ENCODE results near the gene SERPINI1.

SERPINI1 gene

DNA sequence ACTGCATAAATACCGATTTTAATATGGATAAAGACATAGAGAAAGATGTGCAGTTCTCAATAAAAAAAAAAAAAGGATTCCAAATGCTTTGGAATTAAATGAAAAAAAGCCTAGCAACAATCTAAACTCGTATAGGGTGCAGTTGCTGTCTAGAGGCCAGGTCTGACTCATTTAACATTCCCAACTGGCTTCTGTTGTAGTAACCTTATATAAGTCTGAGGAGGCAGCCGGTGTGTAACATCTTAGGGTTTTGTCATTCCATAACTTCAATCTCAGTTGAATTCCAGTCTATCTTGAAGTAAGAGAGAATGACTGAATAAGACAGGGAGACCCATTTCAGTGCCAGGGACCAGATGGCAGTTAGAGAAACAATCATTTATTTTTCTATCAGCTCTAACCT is 7.3 kb upstream of the SERPINI1 start:
- no peak for DNase-seq (ENCODE audit: low spot score in 2 of 2)
- peaks cover 42% of the 10 kb centered on the region for H3K4me1 Mint-ChIP-seq
- peaks cover 27% of the 10 kb centered on the region for H3K36me3 Mint-ChIP-seq

DNA sequence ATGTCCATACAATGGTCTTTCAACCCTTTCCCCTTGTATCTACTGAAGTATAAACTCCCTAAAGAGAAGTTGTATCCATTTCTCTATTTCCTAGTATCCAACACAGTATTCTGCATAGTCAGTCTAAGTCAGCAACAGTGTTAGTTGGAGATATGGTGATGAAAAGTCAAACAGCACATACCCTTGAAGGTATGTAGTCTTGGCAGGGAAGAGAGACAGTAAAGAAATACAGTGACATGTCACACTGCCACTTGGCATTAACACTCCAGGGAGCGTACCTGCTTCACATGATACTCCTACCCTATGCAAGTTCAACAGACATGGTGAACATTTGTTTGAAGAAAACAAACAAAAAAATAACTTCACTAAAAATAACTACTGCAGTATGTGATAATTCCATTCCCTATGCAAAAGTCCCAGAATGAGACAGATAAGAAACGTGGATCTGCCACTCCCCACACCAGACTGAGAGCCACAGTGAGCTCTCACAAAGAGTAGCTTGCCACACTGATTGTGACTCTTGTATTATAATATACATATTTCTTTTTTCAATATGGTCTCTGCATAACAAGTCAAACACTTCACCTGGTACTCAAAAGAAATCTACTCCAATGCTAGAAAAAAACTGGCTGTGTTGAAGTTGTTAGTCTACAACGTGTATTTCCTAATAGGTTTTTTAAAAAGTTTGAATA is 6.7 kb upstream of the SERPINI1 start:
- Mint-ChIP-seq H3K27ac (no peak overlapping the region), H3K36me3 (peaks cover 27% of the 10 kb centered on the region), H3K9me3 (no peaks in the 10 kb centered on the region), H3K4me3 (no peak overlapping the region), H3K4me1 (peaks cover 38% of the 10 kb centered on the region)
- DNase-seq (ENCODE audit: low spot score in 2 of 2), result no peak
- no peak for ATAC-seq

More for the DNA sequence above, 7.3 kb upstream of the SERPINI1 start:
- no peak overlapping the region for H3K4me3 Mint-ChIP-seq
- ATAC-seq, result no peak
- no peaks in the 10 kb centered on the region for H3K9me3 Mint-ChIP-seq
- H3K27ac Mint-ChIP-seq, result no peak overlapping the region

DNA sequence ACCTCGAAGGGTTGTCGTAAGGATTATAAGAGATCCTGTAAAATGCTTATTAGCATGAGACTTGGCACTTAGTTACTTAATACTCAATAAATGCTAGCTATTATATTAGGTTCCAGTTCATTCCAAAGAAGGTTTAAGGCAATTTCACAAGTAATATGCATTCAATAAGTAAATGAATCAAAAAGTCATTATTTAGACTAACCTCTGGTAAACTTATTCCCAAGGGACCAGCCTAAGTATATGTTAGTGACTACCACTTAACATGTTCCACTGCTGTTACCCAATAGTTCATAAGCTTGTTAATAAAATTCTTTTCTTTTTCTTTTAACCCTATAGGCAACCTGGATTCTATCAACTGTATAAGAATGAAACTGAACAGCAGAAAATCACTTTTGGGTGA is 5.9 kb upstream of the SERPINI1 start:
- H3K27ac Mint-ChIP-seq, result no peak overlapping the region
- DNase-seq (ENCODE audit: low spot score in 2 of 2) (no peak), ATAC-seq (no peak)
- H3K4me3 Mint-ChIP-seq, result no peak overlapping the region
- H3K4me1 Mint-ChIP-seq, result peaks cover 31% of the 10 kb centered on the region
- no peaks in the 10 kb centered on the region for H3K9me3 Mint-ChIP-seq
- H3K36me3 Mint-ChIP-seq, result peaks cover 22% of the 10 kb centered on the region

DNA sequence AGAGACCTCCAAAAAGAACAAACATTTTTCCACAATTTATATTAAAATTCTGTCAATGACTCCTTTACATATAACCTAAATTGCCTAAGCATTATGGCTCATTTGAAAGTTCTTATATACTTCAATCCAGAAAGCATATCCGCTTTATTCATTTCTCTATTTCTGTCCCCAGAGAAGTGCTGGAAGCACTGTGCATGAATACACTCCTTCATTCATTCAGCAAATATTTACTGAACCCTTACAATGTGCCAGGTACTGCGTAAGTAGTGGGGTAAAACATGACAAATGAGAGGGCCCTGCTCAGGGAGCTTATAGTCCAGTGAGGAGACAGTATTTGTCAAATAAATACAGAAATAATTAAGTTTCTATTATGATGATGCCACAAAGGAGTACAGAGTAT is 4.1 kb upstream of the SERPINI1 start:
- DNase-seq (ENCODE audit: low spot score in 2 of 2), result no peak
- Mint-ChIP-seq H3K27ac (no peak overlapping the region), H3K36me3 (peaks cover 9% of the 10 kb centered on the region), H3K4me3 (no peak overlapping the region), H3K9me3 (no peaks in the 10 kb centered on the region), H3K4me1 (peaks cover 35% of the 10 kb centered on the region)
- ATAC-seq, result no peak

DNA sequence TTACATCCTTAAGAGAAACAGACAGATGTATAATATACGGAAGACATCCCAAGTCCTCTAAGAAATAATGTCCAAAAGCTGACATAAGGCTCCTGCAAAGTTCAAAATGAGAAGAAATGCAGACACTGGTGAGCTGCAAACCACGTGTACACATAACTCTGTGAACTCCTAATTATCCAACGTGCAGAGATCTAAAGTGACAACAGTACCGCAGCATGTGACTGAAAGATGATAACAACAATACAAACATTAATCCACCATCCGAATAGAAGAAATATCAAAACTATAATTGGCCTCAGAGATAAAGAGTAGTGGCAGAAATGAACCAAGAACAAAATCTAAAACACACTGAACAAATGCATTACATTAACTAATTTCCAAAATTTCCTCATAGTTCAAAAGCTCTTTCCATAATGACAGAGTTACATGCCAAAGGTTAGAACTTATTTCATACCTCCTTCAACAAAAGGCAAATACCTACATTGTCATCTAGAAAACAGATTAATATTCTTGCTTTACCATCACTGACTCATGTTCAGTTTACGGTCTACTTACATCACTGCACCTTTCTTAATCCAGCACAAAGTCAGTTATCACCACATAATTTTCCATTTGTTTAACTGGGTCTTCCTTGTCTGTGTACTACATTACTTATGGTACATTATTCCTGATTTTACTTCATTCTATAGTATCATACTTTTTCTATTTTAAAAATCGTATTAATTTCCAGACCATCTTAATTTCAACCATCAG is 3.0 kb upstream of the SERPINI1 start:
- Mint-ChIP-seq H3K4me3 (no peak overlapping the region), H3K27ac (no peak overlapping the region), H3K4me1 (peaks cover 42% of the 10 kb centered on the region), H3K36me3 (peaks cover 9% of the 10 kb centered on the region), H3K9me3 (no peaks in the 10 kb centered on the region)
- ATAC-seq (no peak), DNase-seq (ENCODE audit: low spot score in 2 of 2) (no peak)

DNA sequence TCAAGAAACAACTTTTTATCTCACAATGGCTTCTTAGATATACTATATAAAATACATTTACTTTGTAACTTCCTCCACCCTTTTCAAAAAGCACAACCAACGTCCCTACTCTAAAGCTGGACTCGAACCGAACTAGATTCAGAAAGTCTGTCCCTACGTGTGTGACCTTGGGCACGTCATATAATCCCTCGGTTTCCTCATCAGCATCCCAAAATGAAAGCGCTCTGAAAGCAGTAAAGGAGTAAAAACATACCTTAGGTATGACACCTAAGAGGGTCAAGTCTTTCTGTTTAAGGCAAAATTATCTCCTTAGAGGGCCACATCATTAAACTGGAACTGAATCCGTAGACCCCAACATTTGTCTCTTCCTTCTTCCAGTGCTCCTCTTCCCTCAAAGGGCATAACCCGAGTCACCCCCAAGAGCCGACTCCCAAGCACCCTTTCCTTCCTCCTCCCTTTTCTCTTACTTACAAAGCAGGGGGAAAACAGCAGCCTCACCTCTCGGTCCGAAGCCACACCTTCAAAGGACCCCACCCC is 1.5 kb upstream of the SERPINI1 start:
- no peak for DNase-seq (ENCODE audit: low spot score in 2 of 2)
- no peak overlapping the region for H3K27ac Mint-ChIP-seq
- H3K4me1 Mint-ChIP-seq, result peaks cover 32% of the 10 kb centered on the region
- H3K36me3 Mint-ChIP-seq, result peaks cover 9% of the 10 kb centered on the region
- no peaks in the 10 kb centered on the region for H3K9me3 Mint-ChIP-seq
- ATAC-seq, result no peak
- no peak overlapping the region for H3K4me3 Mint-ChIP-seq

DNA sequence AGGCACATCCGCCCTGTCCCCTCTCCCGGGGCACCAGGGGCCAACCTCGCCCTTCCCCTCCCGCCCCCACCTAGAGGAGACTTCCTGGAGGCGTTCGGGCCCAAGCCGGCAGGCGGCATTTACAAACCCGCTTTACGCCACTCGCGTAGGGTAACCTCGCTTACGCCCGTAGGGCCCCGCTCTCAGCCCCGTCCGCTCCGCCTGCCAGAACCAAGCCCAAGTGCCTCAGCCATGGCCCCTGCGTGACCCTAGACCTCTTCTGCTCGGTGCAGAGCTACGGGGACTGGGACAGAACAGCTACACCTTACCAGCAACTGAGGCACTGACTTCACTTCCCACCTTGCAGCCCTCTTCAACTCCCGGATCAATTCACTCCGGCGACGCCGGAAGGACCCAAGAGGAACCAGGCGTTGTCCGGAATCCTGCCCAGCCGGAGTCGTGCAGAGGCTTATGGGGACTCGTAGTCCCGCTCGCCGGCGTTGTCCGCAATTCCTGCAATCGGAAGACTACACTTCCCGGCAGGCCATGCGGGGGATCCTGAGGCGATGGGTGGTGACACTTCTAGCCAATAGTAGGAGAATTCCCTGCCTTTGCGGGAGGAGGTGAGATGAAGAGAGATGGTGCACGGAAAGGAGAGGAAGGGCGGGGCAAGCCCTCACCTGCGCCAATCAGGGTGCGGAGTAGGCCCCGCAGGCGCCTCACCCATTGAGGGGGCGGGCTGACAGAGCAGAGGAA is 856 bp upstream of the SERPINI1 start, which contains the start of gene PDCD10:
Gene PDCD10 (minus strand): TSS at position 395 of the 735 bp plus-strand sequence. CDS start 14,735 bp downstream, outside the sequence.
- ATAC-seq, result peak; percentile 92
- DNase-seq (ENCODE audit: low spot score in 2 of 2), result peak; percentile 86 to 96
- H3K4me3 Mint-ChIP-seq, result no peak within 1 kb of the TSS
- H3K9me3 Mint-ChIP-seq, result no peaks in the 10 kb centered on the region
- H3K27ac Mint-ChIP-seq, result no peak within 1 kb of the TSS
- peaks cover 9% of the 10 kb centered on the region for H3K36me3 Mint-ChIP-seq
- peaks cover 27% of the 10 kb centered on the region for H3K4me1 Mint-ChIP-seq

DNA sequence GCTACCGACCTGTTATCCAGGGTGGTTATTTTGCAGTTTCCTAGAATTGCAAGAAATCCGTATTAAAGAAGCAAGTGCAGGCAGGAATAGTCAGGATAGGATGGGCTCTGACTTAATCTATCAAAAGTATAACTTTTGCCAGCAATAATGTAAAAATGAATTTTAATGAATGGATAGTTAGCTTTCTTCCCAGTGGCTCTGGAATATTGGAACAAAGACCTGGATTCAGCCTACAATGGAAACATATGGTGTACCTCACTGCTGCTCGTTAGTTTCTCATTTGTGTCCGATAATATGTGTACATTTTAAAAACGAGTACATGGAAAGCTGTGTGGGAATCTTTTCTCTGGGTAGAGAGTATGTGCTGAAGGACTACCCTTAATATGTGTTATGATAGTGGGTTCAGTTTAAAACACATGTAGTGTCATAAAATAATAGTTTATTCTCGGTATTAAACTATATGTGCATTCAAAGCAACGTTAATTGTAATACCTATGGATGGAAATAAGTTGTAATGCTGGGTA is 805 bp downstream of the SERPINI1 start:
- no peak for ATAC-seq
- peaks cover 27% of the 10 kb centered on the region for H3K4me1 Mint-ChIP-seq
- H3K27ac Mint-ChIP-seq, result no peak overlapping the region
- DNase-seq (ENCODE audit: low spot score in 2 of 2), result no peak
- H3K36me3 Mint-ChIP-seq, result peaks cover 9% of the 10 kb centered on the region
- no peak overlapping the region for H3K4me3 Mint-ChIP-seq
- no peaks in the 10 kb centered on the region for H3K9me3 Mint-ChIP-seq

DNA sequence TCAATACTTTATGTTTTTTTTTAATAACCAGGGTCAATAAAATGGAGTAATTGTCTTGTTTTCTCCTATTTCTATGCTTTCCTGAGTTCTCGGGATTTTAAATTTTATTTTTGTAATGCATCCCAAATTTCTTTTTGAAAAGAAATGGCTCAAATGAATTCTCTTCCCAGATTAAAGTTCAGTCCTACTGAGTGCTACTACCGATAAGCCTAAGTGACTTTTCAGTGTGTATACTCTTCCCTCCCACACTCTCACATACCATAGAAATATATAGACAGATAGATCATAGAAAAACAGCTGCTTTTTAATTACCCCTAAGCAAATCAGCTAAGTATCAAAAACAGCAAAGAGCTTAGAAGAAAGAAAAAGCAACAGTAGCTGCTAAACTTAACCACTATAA is 1.5 kb downstream of the SERPINI1 start:
- DNase-seq (ENCODE audit: low spot score in 2 of 2) (no peak), ATAC-seq (no peak)
- Mint-ChIP-seq H3K4me3 (no peak overlapping the region), H3K9me3 (no peaks in the 10 kb centered on the region), H3K4me1 (peaks cover 21% of the 10 kb centered on the region), H3K36me3 (peaks cover 9% of the 10 kb centered on the region), H3K27ac (no peak overlapping the region)

DNA sequence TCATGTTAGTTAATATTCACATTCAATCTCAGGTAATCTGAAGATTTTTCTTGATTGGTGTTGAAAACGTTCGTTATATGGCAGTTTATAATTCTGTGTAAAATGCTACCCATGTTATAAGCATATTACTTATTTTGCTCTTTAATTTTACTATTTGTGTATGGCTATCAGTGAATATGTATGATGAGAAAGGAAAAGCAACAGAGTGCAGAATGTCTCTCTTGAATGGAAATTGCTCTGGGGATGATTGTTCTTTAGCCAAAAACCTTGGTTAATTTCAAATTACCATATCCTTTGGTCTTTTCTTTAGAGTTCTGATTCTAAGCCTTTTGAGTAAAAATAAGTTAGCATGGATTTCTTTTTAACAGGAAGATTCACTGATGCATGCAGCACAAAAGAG is 2.5 kb downstream of the SERPINI1 start:
- H3K4me3 Mint-ChIP-seq, result no peak overlapping the region
- H3K4me1 Mint-ChIP-seq, result peaks cover 12% of the 10 kb centered on the region
- DNase-seq (ENCODE audit: low spot score in 2 of 2) (no peak), ATAC-seq (no peak)
- no peaks in the 10 kb centered on the region for H3K9me3 Mint-ChIP-seq
- no peak overlapping the region for H3K27ac Mint-ChIP-seq
- no peaks in the 10 kb centered on the region for H3K36me3 Mint-ChIP-seq

DNA sequence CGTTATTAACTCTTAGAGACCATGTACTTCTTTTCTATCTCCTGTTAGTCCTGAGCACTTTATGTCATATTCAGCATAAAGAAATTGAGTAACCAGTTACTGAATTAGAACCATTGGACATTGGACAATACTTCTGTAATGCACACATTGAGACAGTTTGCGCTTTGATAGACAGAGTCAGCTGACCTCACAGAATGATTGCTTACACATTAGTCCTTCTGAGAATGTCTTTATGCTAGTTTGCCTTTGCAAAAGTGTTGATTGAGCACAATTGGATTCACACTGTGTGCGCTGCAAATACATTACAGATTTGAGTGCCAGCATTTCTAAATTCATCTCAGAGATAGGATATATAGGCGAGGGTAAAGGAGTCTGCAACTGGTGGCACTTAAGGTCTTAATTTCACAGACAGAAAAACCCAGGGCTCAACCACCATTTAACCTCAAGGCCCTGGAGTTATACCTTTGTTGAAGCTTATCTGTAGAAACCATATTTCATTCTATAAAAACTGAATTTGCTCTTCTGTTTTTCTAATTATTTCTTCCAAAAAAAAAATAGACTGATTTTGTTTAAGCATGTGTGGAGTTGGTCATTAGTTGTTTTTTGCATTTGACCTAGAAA is 3.8 kb downstream of the SERPINI1 start:
- Mint-ChIP-seq H3K4me1 (peaks cover 12% of the 10 kb centered on the region), H3K27ac (no peak overlapping the region), H3K4me3 (no peak overlapping the region), H3K36me3 (no peaks in the 10 kb centered on the region), H3K9me3 (no peaks in the 10 kb centered on the region)
- no peak for DNase-seq (ENCODE audit: low spot score in 2 of 2)
- ATAC-seq, result no peak

DNA sequence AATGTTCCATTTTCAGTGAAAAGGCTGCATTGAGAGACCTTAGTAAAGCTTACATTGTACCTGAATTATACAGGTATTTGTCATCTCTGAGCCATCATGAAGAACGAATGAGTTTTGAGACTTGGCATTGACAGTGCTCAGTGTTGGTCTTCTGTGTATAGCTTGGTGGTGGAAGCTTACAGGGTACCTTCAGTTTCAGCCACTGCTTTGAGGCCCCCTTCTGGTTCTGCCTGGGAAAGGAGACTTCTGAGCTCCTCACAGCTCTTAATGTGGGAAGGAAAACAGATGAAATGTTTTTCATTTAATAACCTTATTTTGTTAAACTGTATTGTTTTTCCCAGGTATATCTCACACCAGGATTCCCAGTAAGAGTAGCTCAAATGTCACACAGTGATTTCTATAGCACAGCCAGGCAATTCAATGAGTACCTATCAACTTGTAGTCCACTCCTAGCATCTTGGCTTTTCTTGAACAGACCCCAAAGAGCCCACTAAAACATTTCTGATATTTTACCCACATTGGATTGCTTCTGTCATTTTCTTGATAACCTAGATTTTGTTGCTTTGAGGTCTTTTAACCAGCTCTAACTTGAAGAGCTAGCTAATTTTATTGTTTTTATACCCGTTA is 5.6 kb downstream of the SERPINI1 start:
- H3K4me3 Mint-ChIP-seq, result no peak overlapping the region
- no peak overlapping the region for H3K27ac Mint-ChIP-seq
- H3K9me3 Mint-ChIP-seq, result no peaks in the 10 kb centered on the region
- DNase-seq (ENCODE audit: low spot score in 2 of 2) (no peak), ATAC-seq (peak; percentile 83)
- H3K4me1 Mint-ChIP-seq, result peaks cover 12% of the 10 kb centered on the region
- H3K36me3 Mint-ChIP-seq, result no peaks in the 10 kb centered on the region

DNA sequence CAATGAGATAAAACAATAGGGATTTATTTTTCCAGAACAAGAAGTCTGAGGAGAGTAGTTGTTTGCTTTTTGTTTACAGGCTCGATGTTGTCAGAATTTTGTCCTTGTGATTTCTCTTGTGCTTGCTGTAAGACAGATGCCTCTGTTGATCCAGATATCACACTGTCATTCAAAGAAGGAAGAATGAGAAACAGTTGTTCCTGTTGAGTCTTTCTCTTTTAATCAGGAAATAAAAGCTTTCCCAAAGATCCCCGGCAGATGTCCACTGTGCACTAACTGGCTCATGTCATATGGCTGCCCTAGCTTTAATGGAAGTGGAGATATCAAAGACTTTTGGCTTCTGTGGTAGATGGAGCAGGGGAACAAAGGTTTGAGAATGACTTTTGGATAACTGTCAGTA is 6.8 kb downstream of the SERPINI1 start:
- ATAC-seq (no peak), DNase-seq (ENCODE audit: low spot score in 2 of 2) (no peak)
- no peaks in the 10 kb centered on the region for H3K9me3 Mint-ChIP-seq
- no peaks in the 10 kb centered on the region for H3K36me3 Mint-ChIP-seq
- no peak overlapping the region for H3K4me3 Mint-ChIP-seq
- H3K27ac Mint-ChIP-seq, result no peak overlapping the region
- H3K4me1 Mint-ChIP-seq, result no peaks in the 10 kb centered on the region

DNA sequence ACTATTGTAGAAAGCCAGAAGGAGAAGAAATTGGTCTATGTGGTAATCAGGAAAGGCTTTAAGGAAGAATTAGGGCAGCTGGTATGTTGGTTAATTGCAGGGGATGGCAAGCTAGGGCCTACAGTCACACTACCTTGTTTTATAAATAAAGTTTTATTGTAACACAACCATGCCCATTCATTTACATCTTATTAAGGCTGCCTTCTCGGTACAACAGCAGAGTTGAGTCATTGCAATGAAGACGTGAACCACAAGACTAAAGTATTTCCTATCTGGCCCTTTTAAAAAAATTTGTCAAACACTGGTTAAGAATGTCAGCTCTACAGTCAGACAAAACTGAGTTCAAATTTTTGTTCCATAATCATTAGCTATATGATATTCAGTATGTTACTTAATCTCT is 8.3 kb downstream of the SERPINI1 start:
- ATAC-seq, result no peak
- Mint-ChIP-seq H3K4me1 (no peaks in the 10 kb centered on the region), H3K27ac (no peak overlapping the region), H3K36me3 (no peaks in the 10 kb centered on the region), H3K4me3 (no peak overlapping the region), H3K9me3 (no peaks in the 10 kb centered on the region)
- DNase-seq (ENCODE audit: low spot score in 2 of 2), result no peak

Data from stimulated activated effector memory CD8-positive, alpha-beta T cell treated with anti-CD3 and anti-CD28 coated beads, Interleukin-12 subunit alpha, Interleukin-12 subunit beta, amount 100 ng/mL, for 72 hours (primary cell).